ENCODE results near the gene NDUFB6.

DNA sequence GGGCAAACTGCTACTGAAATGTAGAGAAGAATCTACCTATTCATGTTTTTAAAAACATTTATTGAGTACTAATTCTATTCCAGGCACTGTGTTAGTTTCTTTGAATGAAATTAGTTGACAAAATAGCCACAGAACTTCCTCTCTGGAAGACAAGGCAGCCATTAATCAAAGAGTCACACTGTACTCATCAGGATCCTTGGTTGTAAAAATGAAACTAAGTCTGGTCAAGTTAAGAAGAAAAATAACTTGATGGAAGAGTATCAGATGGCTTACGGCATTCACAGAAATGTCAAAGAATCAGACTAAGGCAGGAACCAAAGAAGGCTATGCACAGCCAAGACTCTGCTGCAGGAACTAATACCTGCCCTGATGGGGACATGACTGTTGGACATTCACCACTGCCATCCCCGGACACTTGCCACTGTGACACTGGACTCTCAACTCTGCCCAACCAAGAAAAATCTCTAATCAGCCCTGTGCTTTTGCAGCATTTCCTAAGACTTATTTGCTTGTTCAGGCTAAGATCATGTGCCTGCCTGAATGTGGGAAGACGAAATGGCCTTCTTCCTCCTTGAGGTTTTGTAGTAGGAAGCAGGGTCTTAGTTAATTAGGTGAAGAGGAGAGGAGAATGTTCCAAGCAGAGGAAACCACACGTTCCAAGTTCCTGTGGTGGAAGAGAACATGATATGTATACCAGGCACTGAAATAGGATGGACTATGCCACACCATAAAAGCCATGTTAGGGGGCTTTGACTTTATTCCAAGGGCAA lies 23.3 kb upstream of the NDUFB6 start:
- TF ChIP-seq SNAI2 (CRISPR knock-in tag; IDR thresholded peaks at IDR 0.05) (no peak), ARNTL (CRISPR knock-in tag; IDR thresholded peaks at IDR 0.05; ENCODE audit: borderline replicate concordance, low read depth) (no peak)
- TF ChIP-seq, protein P1, sequence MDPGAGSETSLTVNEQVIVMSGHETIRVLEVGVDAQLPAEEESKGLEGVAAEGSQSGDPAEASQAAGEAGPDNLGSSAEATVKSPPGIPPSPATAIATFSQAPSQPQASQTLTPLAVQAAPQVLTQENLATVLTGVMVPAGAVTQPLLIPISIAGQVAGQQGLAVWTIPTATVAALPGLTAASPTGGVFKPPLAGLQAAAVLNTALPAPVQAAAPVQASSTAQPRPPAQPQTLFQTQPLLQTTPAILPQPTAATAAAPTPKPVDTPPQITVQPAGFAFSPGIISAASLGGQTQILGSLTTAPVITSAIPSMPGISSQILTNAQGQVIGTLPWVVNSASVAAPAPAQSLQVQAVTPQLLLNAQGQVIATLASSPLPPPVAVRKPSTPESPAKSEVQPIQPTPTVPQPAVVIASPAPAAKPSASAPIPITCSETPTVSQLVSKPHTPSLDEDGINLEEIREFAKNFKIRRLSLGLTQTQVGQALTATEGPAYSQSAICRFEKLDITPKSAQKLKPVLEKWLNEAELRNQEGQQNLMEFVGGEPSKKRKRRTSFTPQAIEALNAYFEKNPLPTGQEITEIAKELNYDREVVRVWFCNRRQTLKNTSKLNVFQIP (CRISPR knock-in tag; IDR thresholded peaks at IDR 0.05; ENCODE audit: borderline replicate concordance, low read depth): no peak
- TF ChIP-seq, protein P2, sequence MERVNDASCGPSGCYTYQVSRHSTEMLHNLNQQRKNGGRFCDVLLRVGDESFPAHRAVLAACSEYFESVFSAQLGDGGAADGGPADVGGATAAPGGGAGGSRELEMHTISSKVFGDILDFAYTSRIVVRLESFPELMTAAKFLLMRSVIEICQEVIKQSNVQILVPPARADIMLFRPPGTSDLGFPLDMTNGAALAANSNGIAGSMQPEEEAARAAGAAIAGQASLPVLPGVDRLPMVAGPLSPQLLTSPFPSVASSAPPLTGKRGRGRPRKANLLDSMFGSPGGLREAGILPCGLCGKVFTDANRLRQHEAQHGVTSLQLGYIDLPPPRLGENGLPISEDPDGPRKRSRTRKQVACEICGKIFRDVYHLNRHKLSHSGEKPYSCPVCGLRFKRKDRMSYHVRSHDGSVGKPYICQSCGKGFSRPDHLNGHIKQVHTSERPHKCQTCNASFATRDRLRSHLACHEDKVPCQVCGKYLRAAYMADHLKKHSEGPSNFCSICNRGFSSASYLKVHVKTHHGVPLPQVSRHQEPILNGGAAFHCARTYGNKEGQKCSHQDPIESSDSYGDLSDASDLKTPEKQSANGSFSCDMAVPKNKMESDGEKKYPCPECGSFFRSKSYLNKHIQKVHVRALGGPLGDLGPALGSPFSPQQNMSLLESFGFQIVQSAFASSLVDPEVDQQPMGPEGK (CRISPR knock-in tag; IDR thresholded peaks at IDR 0.05; ENCODE audit: borderline replicate concordance): no peak

All from SK-N-SH treated with all-trans-retinoic acid at 6 μM for 48 hours (cell line).